SU-DHL-6 (cell line): ENCODE data around the gene ZMIZ1.

Source experiments
- EZH2phosphoT487 ChIP-seq: fragments of 200-600 bp; sonication (generic), shearing (Covaris generic); conservative IDR thresholded peaks from 2 replicates; pipeline ENCODE4 v1.6.1; 2018; ENCODE audit warnings: mild to moderate bottlenecking, antibody characterized with exemption, low read length, moderate library complexity, mixed read lengths
- TF ChIP-seq, protein P1 (sequence below): fragments of 200-600 bp; sonication (generic); IDR thresholded peaks from one replicate; pipeline ENCODE4 v1.5.1; 2017; ENCODE audit warnings: antibody characterized with exemption, mild to moderate bottlenecking, low read length, moderate library complexity; ENCODE audit not compliant: insufficient read depth, poor library complexity, severe bottlenecking

DNA sequence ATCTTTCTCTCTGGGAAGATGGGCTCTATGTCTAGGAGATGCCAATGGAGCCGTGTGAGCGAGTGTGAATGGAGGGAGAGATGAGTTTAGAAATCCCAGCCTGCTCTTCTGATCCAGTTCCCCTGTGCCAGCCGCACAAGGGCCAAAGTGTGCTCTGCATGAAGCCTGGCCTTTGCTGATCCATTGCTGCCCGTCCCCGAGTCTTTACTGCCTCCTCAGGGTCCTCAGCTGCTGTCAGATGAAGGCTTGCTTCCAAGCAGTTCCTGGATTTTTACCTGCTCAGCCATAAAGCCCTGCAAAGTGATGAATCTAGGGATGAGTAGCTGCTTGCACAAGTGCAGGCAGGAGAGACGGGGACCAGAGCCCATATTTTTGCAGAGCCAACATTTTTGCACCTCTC lies 115.9 kb downstream of the ZMIZ1 start:
- TF ChIP-seq, protein P1, sequence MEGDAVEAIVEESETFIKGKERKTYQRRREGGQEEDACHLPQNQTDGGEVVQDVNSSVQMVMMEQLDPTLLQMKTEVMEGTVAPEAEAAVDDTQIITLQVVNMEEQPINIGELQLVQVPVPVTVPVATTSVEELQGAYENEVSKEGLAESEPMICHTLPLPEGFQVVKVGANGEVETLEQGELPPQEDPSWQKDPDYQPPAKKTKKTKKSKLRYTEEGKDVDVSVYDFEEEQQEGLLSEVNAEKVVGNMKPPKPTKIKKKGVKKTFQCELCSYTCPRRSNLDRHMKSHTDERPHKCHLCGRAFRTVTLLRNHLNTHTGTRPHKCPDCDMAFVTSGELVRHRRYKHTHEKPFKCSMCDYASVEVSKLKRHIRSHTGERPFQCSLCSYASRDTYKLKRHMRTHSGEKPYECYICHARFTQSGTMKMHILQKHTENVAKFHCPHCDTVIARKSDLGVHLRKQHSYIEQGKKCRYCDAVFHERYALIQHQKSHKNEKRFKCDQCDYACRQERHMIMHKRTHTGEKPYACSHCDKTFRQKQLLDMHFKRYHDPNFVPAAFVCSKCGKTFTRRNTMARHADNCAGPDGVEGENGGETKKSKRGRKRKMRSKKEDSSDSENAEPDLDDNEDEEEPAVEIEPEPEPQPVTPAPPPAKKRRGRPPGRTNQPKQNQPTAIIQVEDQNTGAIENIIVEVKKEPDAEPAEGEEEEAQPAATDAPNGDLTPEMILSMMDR: no peak
- no peak for TF ChIP-seq EZH2phosphoT487
